Muscle layer of duodenum (tissue), 2 donors: ENCODE measurements around the gene GGT5.
"Not testable (repeated sequence)": the region's sequence is repeated elsewhere in the genome, so short reads cannot be mapped to it uniquely, and the experiment has no call there.

ENCODE experiments used
- H3K27ac ChIP-seq: one replicate; pipeline ENCODE4 v1.7.0; 2013; ENCODE audit warnings: mild to moderate bottlenecking, low read length
- H3K27me3 ChIP-seq: one replicate; pipeline ENCODE4 v1.7.0; 2013; ENCODE audit warnings: low read depth, mild to moderate bottlenecking, control low read depth, low read length
- H3K36me3 ChIP-seq, 2 donors: one replicate each; pipeline ENCODE4 v1.7.0; 2013; ENCODE audit warnings: low read length in 2 of 2, control low read depth in 1 of 2, mild to moderate bottlenecking in 1 of 2; ENCODE audit not compliant: insufficient read depth in 2 of 2, control insufficient read depth in 1 of 2
- H3K4me1 ChIP-seq, 2 donors: one replicate each; pipeline ENCODE4 v1.7.0; 2013; ENCODE audit warnings: low read length in 2 of 2, mild to moderate bottlenecking in 2 of 2, control low read depth in 1 of 2, moderate library complexity in 1 of 2; ENCODE audit not compliant: insufficient read depth in 2 of 2, control insufficient read depth in 1 of 2
- H3K4me3 ChIP-seq, 2 donors: one replicate each; pipeline ENCODE4 v1.7.0; 2013; ENCODE audit warnings: low read length in 2 of 2, low read depth in 1 of 2, mild to moderate bottlenecking in 1 of 2
- H3K9me3 ChIP-seq, 2 donors: one replicate each; pipeline ENCODE4 v1.7.0; 2013; ENCODE audit warnings: low read length in 2 of 2, control low read depth in 1 of 2, mild to moderate bottlenecking in 1 of 2; ENCODE audit not compliant: control insufficient read depth in 1 of 2
- donor health status: healthy.

GGT5 gene

DNA sequence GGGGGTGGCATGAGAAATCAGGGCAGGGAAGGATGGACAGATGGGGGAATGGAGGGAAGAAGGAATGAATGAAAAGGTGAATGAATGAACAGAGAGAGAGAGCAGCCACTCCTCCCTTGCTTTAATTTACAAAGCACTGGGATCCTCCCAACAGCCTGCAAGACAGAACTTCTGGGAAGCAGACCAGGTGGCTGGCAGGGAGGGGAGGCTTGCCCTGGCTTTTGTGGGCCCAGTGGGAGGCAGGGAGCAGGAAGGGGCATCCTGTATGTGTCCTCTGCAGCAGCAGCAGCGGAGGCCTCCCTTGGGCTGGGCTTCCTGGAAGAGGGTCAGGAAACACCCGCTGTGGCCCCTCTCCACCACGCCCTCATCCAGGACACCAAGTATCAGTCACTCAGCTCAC, 1.5 kb downstream of the GGT5 start:
- not testable (repeated sequence) for H3K9me3 ChIP-seq, H3K36me3 ChIP-seq, H3K4me3 ChIP-seq, H3K27me3 ChIP-seq, H3K27ac ChIP-seq
- peaks cover 0 to 15% of the 10 kb centered on the region in 2 donors for H3K4me1 ChIP-seq

DNA sequence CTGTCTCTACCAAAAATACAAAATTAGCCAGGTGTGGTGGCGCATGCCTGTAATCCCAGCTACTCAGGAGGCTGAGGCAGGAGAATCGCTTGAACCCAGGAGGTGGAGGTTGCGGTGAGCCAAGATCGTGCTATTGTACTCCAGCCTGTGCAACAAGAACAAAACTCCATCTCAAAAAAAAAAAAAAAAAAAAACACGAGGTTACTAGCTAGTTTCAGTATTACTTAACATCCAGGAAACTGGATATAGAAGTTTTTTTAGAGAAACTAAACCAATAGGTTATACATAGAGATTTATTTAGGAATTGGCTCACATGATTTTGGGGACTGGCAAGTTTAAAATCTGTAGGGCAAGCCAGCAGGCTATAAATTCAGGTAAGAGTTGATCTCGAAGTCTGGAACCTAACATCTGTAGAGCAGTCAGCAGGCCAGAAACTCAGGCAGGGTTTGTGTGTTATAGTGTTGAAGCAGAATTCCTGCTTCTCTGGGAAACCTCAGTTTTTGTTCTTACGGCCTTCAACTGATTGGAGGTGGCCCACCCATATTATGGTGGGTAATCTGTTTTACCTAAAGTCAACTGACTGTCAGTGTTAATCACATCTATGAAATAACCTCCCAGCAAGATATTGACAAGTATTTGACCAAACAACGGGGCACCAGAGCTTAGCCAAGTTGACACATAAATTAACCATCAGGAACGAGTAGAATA, 3.7 kb downstream of the GGT5 start:
- H3K4me3 ChIP-seq, H3K27ac ChIP-seq, H3K9me3 ChIP-seq, H3K27me3 ChIP-seq, H3K36me3 ChIP-seq, H3K4me1 ChIP-seq: not testable (repeated sequence)

GRCh38 chr22:24240381-24240780, 4.5 kb downstream of the GGT5 start:
- no peaks in the 10 kb centered on the region for H3K36me3 ChIP-seq
- no peak overlapping the region for H3K27ac ChIP-seq
- peaks cover 0 to 5% of the 10 kb centered on the region in 2 donors for H3K4me1 ChIP-seq
- no peaks in the 10 kb centered on the region for H3K27me3 ChIP-seq
- H3K9me3 ChIP-seq: no peaks in the 10 kb centered on the region
- H3K4me3 ChIP-seq: no peak overlapping the region

DNA sequence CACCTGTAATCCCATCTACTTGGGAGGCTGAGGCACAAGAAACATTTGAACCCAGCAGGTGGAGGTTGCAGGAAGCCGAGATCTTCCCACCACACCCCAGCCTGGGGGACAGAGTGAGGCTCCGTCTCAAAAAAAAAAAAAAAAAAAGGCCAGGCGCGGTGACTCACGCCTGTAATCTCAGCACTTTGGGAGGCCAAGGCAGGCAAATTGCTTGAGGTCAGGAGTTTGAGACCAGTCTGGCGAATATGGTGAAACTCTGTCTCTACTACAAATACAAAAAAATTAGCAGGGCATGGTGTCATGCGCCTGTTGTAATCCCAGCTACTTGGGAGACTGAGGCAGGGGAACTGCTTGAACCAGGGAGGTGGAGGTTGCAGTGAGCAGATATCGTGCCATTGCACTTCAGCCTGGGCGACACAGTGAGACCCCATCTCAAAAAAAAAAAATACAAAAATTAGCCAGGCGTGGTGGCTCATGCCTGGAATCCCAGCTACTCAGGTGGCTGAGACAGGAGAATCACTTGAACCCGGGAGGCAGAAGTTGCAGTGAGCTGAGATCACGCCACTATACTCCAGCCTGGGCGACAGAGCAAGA, 6.7 kb downstream of the GGT5 start:
- H3K27ac ChIP-seq, H3K9me3 ChIP-seq, H3K4me3 ChIP-seq, H3K4me1 ChIP-seq, H3K27me3 ChIP-seq, H3K36me3 ChIP-seq: not testable (repeated sequence)

DNA sequence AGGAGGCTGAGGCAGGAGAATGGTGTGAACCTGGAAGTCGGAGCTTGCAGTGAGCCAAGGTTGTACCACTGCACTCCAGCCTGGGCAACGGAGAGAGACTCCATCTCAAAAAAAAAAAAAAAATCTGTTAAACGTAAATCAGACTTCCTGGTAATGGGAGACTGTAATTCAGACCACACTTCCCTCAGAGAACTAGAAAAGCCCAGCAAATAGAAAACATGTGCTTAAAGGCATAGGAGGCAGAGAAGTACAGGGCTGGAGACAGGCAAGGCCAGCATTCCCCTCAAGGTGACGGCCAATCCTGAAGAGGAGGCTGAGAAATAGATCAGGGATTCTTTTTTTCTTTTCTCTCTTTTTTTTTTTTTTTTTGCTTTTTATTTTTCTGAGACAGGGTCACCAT, 8.2 kb downstream of the GGT5 start:
- Histone ChIP-seq H3K9me3 (no peaks in the 10 kb centered on the region), H3K4me1 (no peaks in the 10 kb centered on the region), H3K27ac (no peak overlapping the region), H3K4me3 (no peak overlapping the region), H3K36me3 (no peaks in the 10 kb centered on the region), H3K27me3 (no peaks in the 10 kb centered on the region)

DNA sequence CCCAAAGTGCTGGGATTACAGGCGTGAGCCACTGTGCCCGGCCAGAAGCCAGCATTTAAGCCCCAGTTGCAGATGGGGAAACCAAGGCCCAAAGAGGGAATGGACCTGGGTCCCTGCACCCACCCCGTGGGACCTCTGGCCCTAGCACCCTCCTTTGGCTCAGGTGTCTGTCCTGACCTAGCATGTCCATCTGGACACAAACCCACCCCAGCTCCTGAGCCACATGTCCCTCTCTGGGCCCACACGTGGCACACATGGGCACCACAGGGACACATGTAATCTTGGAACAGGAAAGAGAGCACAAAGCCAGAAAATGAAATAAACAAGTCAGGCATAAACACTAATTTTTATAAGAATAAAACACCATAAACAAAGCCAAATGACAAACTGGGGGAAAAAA, 9.6 kb downstream of the GGT5 start:
- H3K4me1 ChIP-seq: no peaks in the 10 kb centered on the region

DNA sequence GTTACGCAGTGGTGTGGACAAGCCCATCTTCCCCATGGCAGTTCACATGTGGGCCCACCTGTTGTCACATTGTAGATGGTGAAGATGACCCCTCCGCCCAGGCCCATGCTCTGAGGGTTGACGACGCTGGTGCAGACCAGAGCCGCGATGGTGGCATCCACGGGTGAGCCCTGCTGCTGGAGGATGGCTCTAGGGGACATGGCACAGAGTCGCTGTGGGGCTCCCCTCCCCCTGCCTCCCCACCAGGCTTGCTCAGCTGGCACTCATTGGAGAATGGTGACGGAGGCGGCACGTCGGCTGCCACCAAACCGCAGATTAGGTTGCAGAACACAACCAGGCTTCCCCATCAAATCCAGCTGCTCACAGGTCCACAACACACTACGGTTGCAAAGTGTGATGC, 11.1 kb downstream of the GGT5 start:
- Histone ChIP-seq H3K4me1 (no peaks in the 10 kb centered on the region), H3K4me3 (no peak overlapping the region), H3K27me3 (no peaks in the 10 kb centered on the region), H3K27ac (no peak overlapping the region), H3K9me3 (no peaks in the 10 kb centered on the region), H3K36me3 (no peaks in the 10 kb centered on the region)

More for the DNA sequence above, 9.6 kb downstream of the GGT5 start:
- Histone ChIP-seq H3K27me3 (no peaks in the 10 kb centered on the region), H3K9me3 (no peaks in the 10 kb centered on the region), H3K4me3 (no peak overlapping the region), H3K27ac (no peak overlapping the region), H3K36me3 (no peaks in the 10 kb centered on the region)

GRCh38 chr22:24233235-24233634, 11.6 kb downstream of the GGT5 start:
- no peak overlapping the region for H3K27ac ChIP-seq
- no peaks in the 10 kb centered on the region for H3K27me3 ChIP-seq
- H3K4me1 ChIP-seq: no peaks in the 10 kb centered on the region
- H3K4me3 ChIP-seq: no peak overlapping the region
- no peaks in the 10 kb centered on the region for H3K36me3 ChIP-seq
- no peaks in the 10 kb centered on the region for H3K9me3 ChIP-seq

DNA sequence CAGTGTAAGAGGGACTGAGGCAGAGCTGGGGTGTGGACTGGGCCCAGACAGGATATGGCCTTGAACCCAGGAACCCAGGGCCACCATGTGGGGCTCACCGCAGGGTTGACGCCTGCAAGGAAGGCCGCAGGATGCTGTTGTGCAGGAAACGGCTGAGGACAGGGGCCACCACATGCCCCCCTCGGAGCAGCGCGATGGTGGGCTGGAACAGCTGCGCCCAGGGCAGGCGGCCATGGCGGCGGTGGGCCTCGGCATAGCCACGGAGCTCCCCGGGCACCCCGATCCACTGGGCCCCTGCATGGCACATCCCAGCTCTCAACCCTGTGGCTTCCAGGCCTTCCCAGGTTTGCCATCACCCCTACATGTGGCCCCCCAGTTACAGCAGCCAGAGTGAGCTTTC, 12.2 kb downstream of the GGT5 start:
- H3K9me3 ChIP-seq: no peaks in the 10 kb centered on the region
- H3K4me1 ChIP-seq: no peaks in the 10 kb centered on the region
- no peak overlapping the region for H3K27ac ChIP-seq
- H3K4me3 ChIP-seq: no peak overlapping the region
- no peaks in the 10 kb centered on the region for H3K27me3 ChIP-seq
- H3K36me3 ChIP-seq: no peaks in the 10 kb centered on the region

DNA sequence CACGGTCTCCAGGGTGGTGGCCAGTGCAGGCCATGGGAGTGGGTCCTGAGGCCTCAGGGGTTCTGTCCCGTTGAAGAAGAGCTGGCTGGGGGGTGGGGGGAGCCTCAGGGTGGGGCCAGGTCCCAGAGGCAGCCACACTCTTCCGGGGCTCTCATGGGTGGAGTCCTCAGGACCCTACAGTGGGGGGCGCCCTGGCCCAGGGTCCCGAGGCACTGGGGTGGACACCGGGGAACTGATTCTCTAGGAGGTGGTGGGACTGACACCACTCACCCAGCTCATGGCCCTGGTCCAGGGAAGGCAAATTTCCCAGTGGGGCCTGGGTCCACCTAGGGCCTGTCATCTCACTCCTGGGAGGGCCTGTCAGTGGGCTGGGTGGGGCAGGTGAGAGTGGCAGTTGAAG, 12.8 kb downstream of the GGT5 start:
- no peaks in the 10 kb centered on the region for H3K27me3 ChIP-seq
- no peaks in the 10 kb centered on the region for H3K9me3 ChIP-seq
- H3K4me3 ChIP-seq: no peak overlapping the region
- H3K36me3 ChIP-seq: no peaks in the 10 kb centered on the region
- no peak overlapping the region for H3K27ac ChIP-seq
- H3K4me1 ChIP-seq: no peaks in the 10 kb centered on the region

GRCh38 chr22:24231706-24232105, 13.2 kb downstream of the GGT5 start:
- Histone ChIP-seq H3K9me3 (no peaks in the 10 kb centered on the region), H3K4me3 (no peak overlapping the region), H3K27ac (no peak overlapping the region), H3K36me3 (no peaks in the 10 kb centered on the region), H3K4me1 (no peaks in the 10 kb centered on the region), H3K27me3 (no peaks in the 10 kb centered on the region)
